ENCODE data around the gene ADGRG1. TPM values are rescaled to one million over a fixed set of nuclear protein-coding genes. Genes with fewer than 3 reads are reported as not detected.

Gene ADGRG1
- total RNA-seq, 2 experiments from 2014 or later = not detected

- Histone ChIP-seq H4K20me1 (ENCODE audit: insufficient read depth, low read length) (no peaks in the 10 kb centered on the region), H3K36me3 (ENCODE audit: insufficient read depth, low read length) (no peaks in the 10 kb centered on the region), H3K9me2 (ENCODE audit: insufficient read depth, low read length) (no peaks in the 10 kb centered on the region), H3K79me2 (ENCODE audit: insufficient read depth, low read depth, low read length) (no peaks in the 10 kb centered on the region), H3K27ac (ENCODE audit: low read depth, low read length, poor library complexity, severe bottlenecking) (no peak overlapping the region), H3K4me1 (ENCODE audit: insufficient read depth, low read length, poor library complexity, severe bottlenecking) (no peaks in the 10 kb centered on the region), H3K4me2 (ENCODE audit: low read length) (no peak overlapping the region), H3K9me3 (ENCODE audit: low read length) (no peaks in the 10 kb centered on the region), H3K4me3 (ENCODE audit: low read depth, low read length, poor library complexity, severe bottlenecking) (no peak overlapping the region), H2AFZ (ENCODE audit: low read length) (no peak overlapping the region)
- DNase-seq (ENCODE audit: low spot score) = no peak
- TF ChIP-seq CTCF (conservative IDR thresholded peaks at IDR 0.05; ENCODE audit: low read length) (no peak), EZH2phosphoT487 (IDR thresholded peaks at IDR 0.05; ENCODE audit: borderline replicate concordance, low read depth, low read length) (no peak)
- intact Hi-C loops (cut with micrococcal nuclease; ENCODE audit: unreplicated experiment) = no loop called here
- ChIA-PET POLR2A (no interaction called here), CTCF (ENCODE audit: unreplicated experiment) (interaction anchor here (1.1 kb wide), 1 partner anchor 61 kb away, joined by 3 read pairs; no protein-coding TSS in a partner anchor)
- BruUV-seq (replicated peaks) = no TSS peak
Observed at GRCh38 chr16:57637020-57637419, 8.6 kb downstream of the ADGRG1 start.

DNA sequence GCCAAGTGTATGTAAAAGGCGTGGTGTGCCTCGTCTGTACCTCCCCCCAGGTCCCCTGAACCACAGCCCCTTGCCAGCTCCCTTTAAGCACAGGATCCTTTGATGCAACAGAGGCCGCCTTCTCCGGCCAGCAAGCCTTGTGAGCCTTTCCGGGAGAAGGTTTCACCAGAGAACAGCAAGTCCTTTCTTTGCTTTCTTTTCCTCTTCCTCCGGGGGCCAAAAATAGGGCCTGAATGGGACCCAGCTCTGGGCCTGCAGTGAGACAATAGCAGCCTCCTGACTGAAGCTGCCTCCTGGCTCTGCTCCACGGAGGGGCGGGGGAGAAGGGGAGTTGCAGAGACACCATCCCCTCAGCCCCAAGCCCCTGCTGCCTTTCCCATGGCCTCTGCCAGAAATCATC lies 9.0 kb downstream of the ADGRG1 start:
- H4K20me1 ChIP-seq (ENCODE audit: insufficient read depth, low read length) = no peaks in the 10 kb centered on the region
- TF ChIP-seq EZH2phosphoT487 (IDR thresholded peaks at IDR 0.05; ENCODE audit: borderline replicate concordance, low read depth, low read length) = no peak
- TF ChIP-seq CTCF (conservative IDR thresholded peaks at IDR 0.05; ENCODE audit: low read length) = no peak
- H3K9me2 ChIP-seq (ENCODE audit: insufficient read depth, low read length) = no peaks in the 10 kb centered on the region
- H3K27ac ChIP-seq (ENCODE audit: low read depth, low read length, poor library complexity, severe bottlenecking) = no peak overlapping the region
- no peaks in the 10 kb centered on the region for H3K79me2 ChIP-seq (ENCODE audit: insufficient read depth, low read depth, low read length)
- CTCF ChIA-PET (ENCODE audit: unreplicated experiment) = interaction anchor here (1.1 kb wide), 1 partner anchor 62 kb away, joined by 3 read pairs; no protein-coding TSS in a partner anchor
- no peak overlapping the region for H3K4me2 ChIP-seq (ENCODE audit: low read length)
- DNase-seq (ENCODE audit: low spot score) = no peak
- no TSS peak for BruUV-seq (replicated peaks)
- POLR2A ChIA-PET = no interaction called here
- no peak overlapping the region for H3K4me3 ChIP-seq (ENCODE audit: low read depth, low read length, poor library complexity, severe bottlenecking)
- no peaks in the 10 kb centered on the region for H3K4me1 ChIP-seq (ENCODE audit: insufficient read depth, low read length, poor library complexity, severe bottlenecking)
- no peak overlapping the region for H2AFZ ChIP-seq (ENCODE audit: low read length)
- no peaks in the 10 kb centered on the region for H3K9me3 ChIP-seq (ENCODE audit: low read length)
- intact Hi-C loops (cut with micrococcal nuclease; ENCODE audit: unreplicated experiment) = no loop called here
- H3K36me3 ChIP-seq (ENCODE audit: insufficient read depth, low read length) = no peaks in the 10 kb centered on the region

DNA sequence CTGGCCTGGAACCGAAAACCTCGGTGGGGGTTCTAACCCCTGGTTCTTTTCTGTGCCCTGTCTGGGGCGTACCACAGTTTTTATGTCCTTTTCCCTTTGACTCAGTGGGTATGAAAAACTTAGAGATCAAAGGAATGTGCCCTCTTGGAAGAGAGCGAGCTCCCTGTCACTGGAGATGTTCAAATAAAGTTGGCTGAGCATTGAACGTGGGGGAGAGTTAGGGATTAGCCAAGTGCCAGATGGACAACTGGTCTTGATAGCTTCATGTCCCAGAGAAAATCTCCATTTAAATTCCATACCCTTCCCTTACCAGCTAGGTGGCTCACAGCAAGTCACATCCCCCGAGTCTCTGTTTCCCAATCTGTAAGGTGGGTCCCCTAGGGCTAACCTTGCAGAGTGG lies 9.5 kb downstream of the ADGRG1 start:
- Histone ChIP-seq H3K79me2 (ENCODE audit: insufficient read depth, low read depth, low read length) (no peaks in the 10 kb centered on the region), H3K9me3 (ENCODE audit: low read length) (no peaks in the 10 kb centered on the region), H3K9me2 (ENCODE audit: insufficient read depth, low read length) (no peaks in the 10 kb centered on the region), H2AFZ (ENCODE audit: low read length) (no peak overlapping the region), H3K36me3 (ENCODE audit: insufficient read depth, low read length) (no peaks in the 10 kb centered on the region), H3K4me1 (ENCODE audit: insufficient read depth, low read length, poor library complexity, severe bottlenecking) (no peaks in the 10 kb centered on the region), H3K27ac (ENCODE audit: low read depth, low read length, poor library complexity, severe bottlenecking) (no peak overlapping the region), H4K20me1 (ENCODE audit: insufficient read depth, low read length) (no peaks in the 10 kb centered on the region), H3K4me2 (ENCODE audit: low read length) (no peak overlapping the region), H3K4me3 (ENCODE audit: low read depth, low read length, poor library complexity, severe bottlenecking) (no peak overlapping the region)
- no peak for DNase-seq (ENCODE audit: low spot score)
- ChIA-PET CTCF (ENCODE audit: unreplicated experiment) (interaction anchor here (1.1 kb wide), 2 partner anchors 12 to 62 kb away, joined by 3 read pairs; no protein-coding TSS in a partner anchor), POLR2A (interaction anchor here (0.9 kb wide), 1 partner anchor 27 kb away, joined by 3 read pairs; no protein-coding TSS in a partner anchor)
- intact Hi-C loops (cut with micrococcal nuclease; ENCODE audit: unreplicated experiment) = no loop called here
- TF ChIP-seq EZH2phosphoT487 (IDR thresholded peaks at IDR 0.05; ENCODE audit: borderline replicate concordance, low read depth, low read length) = no peak
- no peak for TF ChIP-seq CTCF (conservative IDR thresholded peaks at IDR 0.05; ENCODE audit: low read length)
- BruUV-seq (replicated peaks) = no TSS peak

Measured in OCI-LY7 (cell line).